Measurements from ENCODE around the gene PLEK2. TPM values are rescaled to one million over a fixed set of nuclear protein-coding genes. Genes with fewer than 3 reads are reported as not detected.

PLEK2 gene
- total and polyA plus RNA-seq, 2 donors (not counting 3 experiments of a cell fraction or from before 2014, with no cell fraction given) = 1.4 to 3.8 TPM

DNA sequence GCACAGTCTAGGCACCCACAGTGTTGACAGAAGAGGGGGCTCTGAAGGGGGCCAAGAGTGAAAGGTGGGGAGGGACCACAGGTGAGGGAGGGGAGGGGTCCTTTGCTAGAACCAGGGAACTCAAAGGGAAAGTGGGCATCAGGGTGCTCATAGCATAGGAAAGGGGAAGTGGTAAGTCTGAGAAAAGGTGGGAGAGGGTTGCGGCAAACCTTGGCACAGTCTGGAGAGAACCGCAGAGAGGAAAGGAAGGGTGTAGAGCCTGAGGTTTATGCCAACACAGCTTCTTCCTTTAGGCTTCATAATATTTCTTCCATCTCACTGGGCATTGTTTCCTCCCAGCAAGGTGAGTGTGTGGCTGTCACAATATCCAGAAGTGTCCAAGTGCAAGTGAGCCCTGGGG, 11.5 kb upstream of the PLEK2 start:
- Histone ChIP-seq H3K79me2 (ENCODE audit: control insufficient read depth, insufficient read depth, low read length) (no peaks in the 10 kb centered on the region), H2AFZ (ENCODE audit: low read depth, low read length) (no peak overlapping the region), H3K27ac (ENCODE audit: insufficient read depth, low read depth, low read length) (no peak overlapping the region), H3K9me1 (replicated peaks; ENCODE audit: control insufficient read depth, extremely low read depth, insufficient read depth, low read length) (no peaks in the 10 kb centered on the region), H3K9ac (replicated peaks; ENCODE audit: extremely low read depth, insufficient read depth, low read length) (no peak overlapping the region), H3K36me3 (ENCODE audit: control insufficient read depth in 2 of 2, extremely low read depth in 1 of 2, insufficient read depth in 2 of 2, low read length in 2 of 2) (no peaks in the 10 kb centered on the region), H3K27me3 (ENCODE audit: control insufficient read depth in 2 of 2, insufficient read depth in 2 of 2, low read length in 2 of 2) (no peaks in the 10 kb centered on the region), H3K4me3 (replicated peaks in 1 of 3; ENCODE audit: insufficient read depth in 1 of 3, low read depth in 1 of 3, low read length in 3 of 3) (no peak overlapping the region), H3K9me3 (replicated peaks; ENCODE audit: control insufficient read depth, insufficient read depth, low read length) (no peaks in the 10 kb centered on the region), H4K20me1 (replicated peaks; ENCODE audit: control insufficient read depth, extremely low read depth, insufficient read depth, low read length) (no peaks in the 10 kb centered on the region), H3K4me1 (ENCODE audit: control insufficient read depth, extremely low read depth, insufficient read depth, low read length) (peaks cover 12% of the 10 kb centered on the region), H3K4me2 (ENCODE audit: insufficient read depth, low read length) (no peak overlapping the region)
- dilution Hi-C loops (cut with MboI; ENCODE audit: extremely low pct_ligation_motif_present, low sequenced_read_pairs) (no loop called here), intact Hi-C loops (cut with micrococcal nuclease) (loop anchor here (10.0 kb wide), 1 partner anchor 91 kb away; no protein-coding TSS in a partner anchor)
- ChIA-PET POLR2A (no interaction called here), CTCF (no interaction called here)
- FAIRE-seq (no peak), DNase-seq (ENCODE audit: low read depth, low spot score) (no peak)
- no TSS peak for BruUV-seq (replicated peaks)
- TF ChIP-seq POLR2AphosphoS5 (IDR thresholded peaks at IDR 0.05; ENCODE audit: insufficient read depth, low read depth, low read length) (no peak), POLR2A (IDR thresholded peaks at IDR 0.05; ENCODE audit: low read depth, low read length) (no peak), FOS (IDR thresholded peaks at IDR 0.05; ENCODE audit: borderline replicate concordance, insufficient read depth, low read length) (no peak), GATA2 (IDR thresholded peaks at IDR 0.05; ENCODE audit: insufficient read depth, insufficient read length, low read depth, low read length) (no peak), MYC (IDR thresholded peaks at IDR 0.05; ENCODE audit: low read depth, low read length) (no peak), JUN (IDR thresholded peaks at IDR 0.05; ENCODE audit: borderline replicate concordance, insufficient read depth, insufficient read length, low read depth) (no peak), EZH2 (IDR thresholded peaks at IDR 0.05; ENCODE audit: borderline replicate concordance, low read depth, low read length, severe bottlenecking) (no peak)
- TF ChIP-seq, protein P1, sequence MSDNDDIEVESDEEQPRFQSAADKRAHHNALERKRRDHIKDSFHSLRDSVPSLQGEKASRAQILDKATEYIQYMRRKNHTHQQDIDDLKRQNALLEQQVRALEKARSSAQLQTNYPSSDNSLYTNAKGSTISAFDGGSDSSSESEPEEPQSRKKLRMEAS (IDR thresholded peaks at IDR 0.05; ENCODE audit: insufficient read depth, insufficient read length) = no peak
- TF ChIP-seq, protein P2, sequence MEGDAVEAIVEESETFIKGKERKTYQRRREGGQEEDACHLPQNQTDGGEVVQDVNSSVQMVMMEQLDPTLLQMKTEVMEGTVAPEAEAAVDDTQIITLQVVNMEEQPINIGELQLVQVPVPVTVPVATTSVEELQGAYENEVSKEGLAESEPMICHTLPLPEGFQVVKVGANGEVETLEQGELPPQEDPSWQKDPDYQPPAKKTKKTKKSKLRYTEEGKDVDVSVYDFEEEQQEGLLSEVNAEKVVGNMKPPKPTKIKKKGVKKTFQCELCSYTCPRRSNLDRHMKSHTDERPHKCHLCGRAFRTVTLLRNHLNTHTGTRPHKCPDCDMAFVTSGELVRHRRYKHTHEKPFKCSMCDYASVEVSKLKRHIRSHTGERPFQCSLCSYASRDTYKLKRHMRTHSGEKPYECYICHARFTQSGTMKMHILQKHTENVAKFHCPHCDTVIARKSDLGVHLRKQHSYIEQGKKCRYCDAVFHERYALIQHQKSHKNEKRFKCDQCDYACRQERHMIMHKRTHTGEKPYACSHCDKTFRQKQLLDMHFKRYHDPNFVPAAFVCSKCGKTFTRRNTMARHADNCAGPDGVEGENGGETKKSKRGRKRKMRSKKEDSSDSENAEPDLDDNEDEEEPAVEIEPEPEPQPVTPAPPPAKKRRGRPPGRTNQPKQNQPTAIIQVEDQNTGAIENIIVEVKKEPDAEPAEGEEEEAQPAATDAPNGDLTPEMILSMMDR (IDR thresholded peaks at IDR 0.05; ENCODE audit: extremely low read depth in 1 of 2, insufficient read depth in 1 of 2, low read depth in 1 of 2, low read length in 2 of 2) = no peak
